Dermis microvascular lymphatic vessel endothelial cell (primary cell): ENCODE measurements around the gene WDR1. TPM values are rescaled to one million over a fixed set of nuclear protein-coding genes. Genes with fewer than 3 reads are reported as not detected.

Experiments used
- DNase-seq, 2 donors: peaks; one replicate each; pipeline versions ENCODE4 v3.0.0 to v3.0.0-alpha.2; 2010; ENCODE audit warnings: low read depth in 2 of 2
- total RNA-seq: library from RNA; depleted of rRNA; stranded (reverse); fragments of >200 nt; gene quantifications from 2 replicates; pipeline ENCODE4 v1.2.1, GENCODE V29; 2014

Gene WDR1
- total RNA-seq, 1 donor from 2014 or later = 333 TPM

GRCh38 chr4:10072420-10073017, 44.1 kb downstream of the WDR1 start:
- no peak for DNase-seq

DNA sequence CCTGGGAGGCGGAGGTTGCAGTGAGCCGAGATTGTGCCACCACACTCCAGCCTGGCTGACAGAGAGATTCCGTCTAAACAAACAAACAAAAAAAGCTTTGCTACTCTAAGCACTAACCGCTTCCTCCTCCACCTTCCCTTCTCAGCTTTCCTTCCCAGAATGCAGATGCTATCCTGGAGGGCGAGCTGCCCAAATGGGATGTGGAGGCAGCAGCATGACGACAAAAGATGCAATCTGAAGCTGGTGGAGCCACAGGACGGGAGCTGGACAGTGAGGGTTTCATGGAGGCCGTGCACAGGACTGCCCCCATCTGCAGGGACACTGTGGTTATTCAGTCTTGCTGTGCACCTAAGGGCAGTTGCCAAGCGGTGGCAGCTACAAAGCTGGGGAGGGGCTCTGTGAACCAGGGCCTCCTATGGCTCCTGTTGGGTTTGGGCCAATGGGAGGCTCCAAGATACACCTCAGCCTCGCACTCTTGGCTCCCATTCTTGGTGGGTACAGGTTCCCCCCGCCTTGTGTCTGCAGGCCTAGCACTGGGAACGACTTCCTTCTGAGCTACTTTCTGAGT, 47.4 kb downstream of the WDR1 start:
- no peak for DNase-seq

GRCh38 chr4:10066670-10067651, 49.6 kb downstream of the WDR1 start:
- DNase-seq = no peak

DNA sequence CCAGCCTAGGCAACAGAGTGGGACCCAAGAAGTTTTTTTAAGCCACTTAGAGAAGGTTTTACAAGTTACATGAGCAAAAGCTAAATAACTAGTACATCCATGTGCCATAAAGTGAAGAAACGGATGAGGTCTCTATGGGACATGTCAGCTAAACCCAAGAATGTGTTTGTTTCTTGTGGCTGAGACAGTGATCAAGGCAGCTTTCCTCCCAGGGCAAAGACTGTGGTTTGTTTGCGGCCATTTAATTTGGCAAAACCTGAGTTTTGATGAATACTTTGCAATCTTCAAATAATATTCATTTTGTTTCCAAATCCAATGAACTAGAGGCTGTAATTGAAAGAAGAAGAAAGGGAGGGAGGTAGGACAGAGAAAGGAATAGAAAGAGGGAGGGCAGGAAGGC, 50.4 kb downstream of the WDR1 start:
- DNase-seq = no peak

GRCh38 chr4:10063544-10064300, 52.9 kb downstream of the WDR1 start:
- DNase-seq = peak; percentile 41 to 81

DNA sequence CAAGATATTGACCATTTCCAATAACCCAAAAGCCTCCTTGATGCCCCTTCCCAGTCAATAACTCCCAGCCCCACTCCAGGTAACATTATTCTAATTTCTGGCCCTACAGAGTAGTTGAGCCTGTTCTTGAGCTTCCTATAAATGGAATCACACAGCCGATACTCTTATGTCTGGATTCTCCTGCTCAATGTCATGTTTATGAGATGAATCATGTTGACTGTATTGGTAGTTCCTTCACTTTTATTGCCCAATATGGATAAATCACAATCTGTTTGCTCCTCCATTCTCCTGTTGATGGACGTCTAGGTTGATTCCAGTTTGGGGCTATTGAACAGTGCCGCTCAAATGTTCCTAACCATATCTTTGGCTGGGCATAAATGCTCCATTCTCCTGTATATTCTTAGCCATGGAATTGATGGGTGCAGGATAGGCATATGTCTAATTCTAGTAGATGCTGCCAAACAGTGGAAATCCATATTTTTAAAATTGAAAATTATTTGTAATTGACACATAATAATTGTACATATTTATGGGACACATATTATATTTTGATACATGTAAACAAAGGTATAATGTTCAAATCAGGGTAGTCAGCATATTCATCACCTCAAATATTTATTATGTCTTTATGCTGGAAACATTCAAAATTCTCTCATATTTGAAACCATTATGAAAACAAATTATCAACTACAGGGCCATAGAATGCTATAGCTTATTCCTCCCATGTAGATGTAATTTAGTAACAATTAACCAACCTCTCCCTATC, 54.8 kb downstream of the WDR1 start:
- DNase-seq = no peak

DNA sequence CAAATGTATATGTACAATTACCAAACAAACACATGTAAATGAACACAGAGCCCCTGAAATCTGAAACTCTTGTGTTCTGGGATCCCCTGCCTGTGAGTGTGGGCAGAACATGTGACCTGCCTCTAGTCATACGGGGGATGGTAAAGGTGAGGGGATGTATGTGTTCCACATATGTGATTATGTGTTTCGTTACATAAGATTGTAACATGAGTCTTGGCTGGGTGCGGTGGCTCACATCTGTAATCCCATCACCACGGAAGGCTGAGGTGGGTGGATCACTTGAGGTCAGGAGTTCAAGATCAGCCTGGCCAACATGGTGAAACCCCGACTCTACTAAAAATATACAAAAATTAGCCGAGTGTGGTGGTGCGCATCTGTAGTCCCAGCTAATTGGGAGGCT, 58.2 kb downstream of the WDR1 start:
- no peak for DNase-seq

- no peak for DNase-seq
Observed at GRCh38 chr4:10057023-10057395, 59.6 kb downstream of the WDR1 start.

DNA sequence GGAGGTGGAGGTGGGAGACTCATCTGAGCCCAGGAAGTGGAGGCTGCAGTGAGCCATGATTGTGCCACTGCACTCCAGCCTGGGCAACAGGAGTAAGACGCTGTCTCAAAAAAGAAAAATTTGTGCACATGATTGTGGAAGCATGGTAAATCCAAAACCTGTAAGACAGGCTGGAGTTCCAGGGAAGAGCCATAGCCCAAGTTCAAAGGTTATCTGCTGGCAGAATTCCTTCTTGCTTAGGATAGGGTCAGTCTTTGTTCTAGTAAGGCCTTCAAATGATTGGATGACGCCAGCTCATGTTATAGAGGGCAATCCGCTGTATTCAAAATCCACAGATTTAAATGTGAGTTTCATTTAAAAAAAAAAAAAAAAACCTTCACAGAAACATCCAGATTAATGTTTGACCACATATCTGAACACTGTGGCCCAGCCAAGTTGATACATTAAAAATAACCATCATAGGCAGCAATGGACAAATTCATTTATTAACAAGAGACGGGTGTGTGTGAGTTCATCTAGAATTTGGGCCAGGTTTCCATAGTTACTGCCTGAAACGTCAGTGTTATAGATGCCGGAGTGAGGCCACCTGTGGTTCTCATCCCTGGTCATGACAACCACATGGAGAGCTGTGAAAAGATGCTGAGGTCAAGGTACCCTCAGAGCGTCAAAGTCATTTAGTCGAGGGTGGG, 60.1 kb downstream of the WDR1 start:
- DNase-seq = no peak

DNA sequence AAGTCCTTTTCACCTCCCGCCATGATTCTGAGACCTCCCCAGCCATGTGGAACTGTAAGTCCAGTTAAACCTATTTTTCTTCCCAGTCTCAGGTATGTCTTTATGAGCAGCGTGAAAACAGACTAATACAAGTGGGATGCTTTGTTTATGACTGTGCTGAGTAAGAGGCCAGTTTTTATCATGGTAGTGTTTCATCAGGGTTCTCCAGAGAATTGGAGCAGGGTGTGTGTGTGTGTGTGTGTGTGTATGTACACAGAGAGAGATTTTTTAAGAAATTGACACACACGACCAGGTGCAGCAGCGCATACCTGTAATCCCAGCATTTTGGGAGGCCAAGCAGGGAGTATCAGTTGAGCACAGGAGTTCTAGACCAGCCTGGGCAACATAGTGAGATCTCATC, 60.7 kb downstream of the WDR1 start:
- DNase-seq = no peak

DNA sequence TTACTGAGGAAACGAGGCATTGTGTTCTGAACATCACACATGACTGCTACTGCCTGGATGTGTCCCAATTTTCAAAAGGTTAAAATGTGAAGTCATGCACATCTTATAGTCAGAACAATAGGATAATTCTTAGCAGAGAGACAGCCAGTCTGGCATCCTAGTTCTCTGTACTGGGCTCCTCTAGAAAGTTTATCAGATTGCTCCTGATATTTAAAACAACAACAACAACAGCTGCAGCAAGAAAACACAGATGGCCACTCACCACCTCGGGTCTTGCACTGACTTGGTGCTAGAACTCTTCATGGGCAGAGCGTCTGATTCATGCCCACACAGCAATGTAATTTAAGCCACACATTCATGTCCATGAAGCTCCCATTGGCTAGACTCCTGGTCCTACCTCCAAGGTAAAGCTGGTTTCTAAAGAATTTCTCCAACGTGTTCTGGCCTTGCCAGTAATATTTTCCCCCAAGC, 62.0 kb downstream of the WDR1 start:
- DNase-seq = peak; percentile 35 to 83

DNA sequence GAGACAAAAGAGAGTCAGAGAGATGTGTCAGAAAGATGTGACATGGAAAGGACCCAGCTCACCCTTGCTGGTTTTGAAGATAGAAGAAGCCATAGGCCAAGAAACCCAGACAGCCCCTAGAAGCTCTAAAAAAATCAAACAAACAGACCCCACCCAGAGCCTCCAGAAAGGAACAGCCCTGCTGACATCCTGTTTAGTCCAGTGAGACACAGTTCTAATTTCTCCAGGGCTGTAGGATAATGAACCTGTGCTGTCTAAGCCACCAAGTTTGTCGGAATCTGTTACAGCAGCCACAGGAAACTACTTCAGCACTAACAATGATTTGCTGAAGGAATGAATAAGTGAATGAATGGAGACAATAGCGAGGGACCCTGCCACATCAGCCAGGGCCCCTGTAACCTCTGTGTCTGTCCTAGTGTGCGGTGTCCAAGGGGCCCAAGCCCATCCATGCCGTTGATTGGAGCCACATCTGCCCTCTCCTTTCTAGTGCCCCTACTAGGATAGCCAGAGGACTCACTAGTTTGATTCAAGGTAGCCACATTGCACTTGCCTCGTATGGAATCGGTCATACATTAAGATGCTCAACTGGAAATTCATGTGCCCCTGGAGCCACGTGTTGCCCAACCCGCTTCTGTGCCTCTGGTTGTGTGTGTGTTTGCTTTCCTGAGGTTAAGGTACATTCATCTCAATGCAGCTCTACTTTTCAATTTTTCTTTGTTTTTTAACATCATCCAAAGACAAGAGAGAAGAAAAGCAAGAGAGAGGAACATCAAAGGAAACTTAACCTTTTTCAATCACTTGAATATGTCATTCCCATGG, 62.8 kb downstream of the WDR1 start:
- no peak for DNase-seq

DNA sequence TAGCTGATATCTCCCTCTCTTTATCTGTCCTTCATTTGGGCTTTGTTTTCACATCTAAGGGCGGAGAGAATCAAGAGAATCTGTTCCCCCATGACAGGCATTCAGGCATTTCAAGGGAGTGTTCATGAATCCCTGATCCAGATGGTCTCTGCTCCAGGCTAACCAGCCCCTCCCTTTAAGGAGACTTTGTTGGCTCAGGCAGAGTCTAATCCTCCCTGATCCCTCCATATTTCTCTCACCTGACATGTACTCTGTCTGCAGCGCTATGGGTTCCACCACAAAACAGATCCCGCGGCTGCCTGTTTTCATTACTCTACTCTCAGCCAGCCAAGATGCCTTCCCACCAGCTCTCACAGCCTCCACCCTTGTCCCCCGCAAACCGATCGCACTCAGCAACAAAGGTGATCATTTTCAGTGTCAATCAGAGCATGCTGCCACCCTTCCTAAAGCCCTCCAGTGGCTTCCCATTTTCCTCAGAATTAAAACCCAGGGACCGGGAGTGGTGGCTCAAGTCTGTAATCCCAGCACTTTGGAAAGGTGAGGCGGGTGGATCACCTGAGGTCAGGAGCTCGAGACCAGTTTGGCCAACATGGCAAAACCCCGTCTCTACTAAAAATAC, 65.0 kb downstream of the WDR1 start:
- no peak for DNase-seq

- no peak for DNase-seq
Observed at GRCh38 chr4:10050721-10051120, 65.9 kb downstream of the WDR1 start.

DNA sequence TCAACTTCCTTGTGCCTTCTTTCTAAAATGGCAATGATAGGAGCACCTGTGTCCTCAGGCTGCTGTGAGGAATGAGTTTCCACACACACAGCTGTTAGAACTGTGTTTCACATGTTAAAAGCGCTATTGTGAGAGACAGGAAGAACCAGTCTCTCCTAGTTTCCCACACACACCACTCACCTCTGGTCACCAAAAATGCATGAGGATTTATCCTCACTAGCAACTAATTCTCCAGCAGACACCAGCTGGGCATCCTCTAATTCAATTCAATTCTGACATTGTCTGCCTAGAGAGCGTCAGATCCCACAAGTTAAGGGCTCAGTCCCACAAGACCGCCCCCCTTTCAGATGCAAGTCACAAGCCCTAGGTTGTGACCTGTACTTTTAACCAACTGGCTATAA, 66.3 kb downstream of the WDR1 start:
- no peak for DNase-seq

GRCh38 chr4:10048941-10049697, 67.5 kb downstream of the WDR1 start:
- no peak for DNase-seq

- no peak for DNase-seq
Observed at GRCh38 chr4:10047967-10048366, 68.6 kb downstream of the WDR1 start.

DNA sequence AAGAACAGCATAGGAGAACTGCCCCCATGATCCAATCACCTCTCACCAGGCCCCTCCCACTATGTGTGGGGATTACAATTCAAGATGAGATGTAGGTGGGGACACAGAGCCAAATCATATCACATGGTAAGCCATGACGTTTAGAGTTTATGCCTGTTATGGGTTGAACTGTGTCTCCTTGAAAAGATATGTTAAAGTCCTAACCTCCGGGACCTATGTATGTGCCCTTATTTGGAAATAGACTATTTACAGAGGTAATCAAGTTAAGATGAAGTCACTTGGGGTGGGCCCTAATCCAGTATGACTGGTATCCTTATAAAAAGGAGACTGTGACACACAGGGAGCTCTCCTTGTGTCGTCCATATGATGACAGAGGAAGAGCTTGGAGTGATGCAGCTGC, 70.1 kb downstream of the WDR1 start:
- DNase-seq = no peak
